ENCODE data around the gene TES. TPM values are rescaled to one million over a fixed set of nuclear protein-coding genes. Genes with fewer than 3 reads are reported as not detected.

TES gene
- total and polyA plus RNA-seq, 9 of the 15 experiments (the other 6 are each of a cell fraction or from before 2014, with no cell fraction given) = 20.7 to 61.6 (median 53.8) TPM

DNA sequence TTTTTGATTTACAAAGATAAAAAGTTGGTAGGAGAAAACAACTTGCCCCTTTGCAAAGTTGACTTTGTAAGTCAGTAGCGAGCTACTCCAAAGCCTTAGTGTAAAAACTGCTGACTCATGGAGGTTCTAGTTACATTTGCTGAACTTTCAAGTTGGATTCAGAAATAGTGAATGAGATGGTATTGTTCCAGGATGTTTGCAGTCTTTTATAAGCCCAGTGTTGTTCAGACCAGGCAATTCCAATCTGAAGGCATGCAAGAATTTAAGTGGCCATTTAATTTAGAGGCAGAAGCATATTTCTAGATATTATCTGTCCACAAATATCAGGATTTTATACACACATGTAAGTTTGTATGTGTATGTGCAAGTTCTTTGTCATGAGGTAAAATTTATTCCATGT, 21.6 kb downstream of the TES start (continued):
- TF ChIP-seq ZNF239 (CRISPR knock-in tag; IDR thresholded peaks at IDR 0.05) = 0 out of 2 replicates have a peak, but pooled peaks have one; percentile 25
- peak; percentile 54; the same call in 1 of the 2 replicates for TF ChIP-seq DPF2 (IDR thresholded peaks at IDR 0.05)
- TF ChIP-seq NFE2L1 (tag; IDR thresholded peaks at IDR 0.05; ENCODE audit: borderline replicate concordance, low read depth) = peak; percentile 98
- no peak for TF ChIP-seq RBM22 (IDR thresholded peaks at IDR 0.05; ENCODE audit: low read depth, low read length, poor library complexity, severe bottlenecking)
- TF ChIP-seq, protein P1, sequence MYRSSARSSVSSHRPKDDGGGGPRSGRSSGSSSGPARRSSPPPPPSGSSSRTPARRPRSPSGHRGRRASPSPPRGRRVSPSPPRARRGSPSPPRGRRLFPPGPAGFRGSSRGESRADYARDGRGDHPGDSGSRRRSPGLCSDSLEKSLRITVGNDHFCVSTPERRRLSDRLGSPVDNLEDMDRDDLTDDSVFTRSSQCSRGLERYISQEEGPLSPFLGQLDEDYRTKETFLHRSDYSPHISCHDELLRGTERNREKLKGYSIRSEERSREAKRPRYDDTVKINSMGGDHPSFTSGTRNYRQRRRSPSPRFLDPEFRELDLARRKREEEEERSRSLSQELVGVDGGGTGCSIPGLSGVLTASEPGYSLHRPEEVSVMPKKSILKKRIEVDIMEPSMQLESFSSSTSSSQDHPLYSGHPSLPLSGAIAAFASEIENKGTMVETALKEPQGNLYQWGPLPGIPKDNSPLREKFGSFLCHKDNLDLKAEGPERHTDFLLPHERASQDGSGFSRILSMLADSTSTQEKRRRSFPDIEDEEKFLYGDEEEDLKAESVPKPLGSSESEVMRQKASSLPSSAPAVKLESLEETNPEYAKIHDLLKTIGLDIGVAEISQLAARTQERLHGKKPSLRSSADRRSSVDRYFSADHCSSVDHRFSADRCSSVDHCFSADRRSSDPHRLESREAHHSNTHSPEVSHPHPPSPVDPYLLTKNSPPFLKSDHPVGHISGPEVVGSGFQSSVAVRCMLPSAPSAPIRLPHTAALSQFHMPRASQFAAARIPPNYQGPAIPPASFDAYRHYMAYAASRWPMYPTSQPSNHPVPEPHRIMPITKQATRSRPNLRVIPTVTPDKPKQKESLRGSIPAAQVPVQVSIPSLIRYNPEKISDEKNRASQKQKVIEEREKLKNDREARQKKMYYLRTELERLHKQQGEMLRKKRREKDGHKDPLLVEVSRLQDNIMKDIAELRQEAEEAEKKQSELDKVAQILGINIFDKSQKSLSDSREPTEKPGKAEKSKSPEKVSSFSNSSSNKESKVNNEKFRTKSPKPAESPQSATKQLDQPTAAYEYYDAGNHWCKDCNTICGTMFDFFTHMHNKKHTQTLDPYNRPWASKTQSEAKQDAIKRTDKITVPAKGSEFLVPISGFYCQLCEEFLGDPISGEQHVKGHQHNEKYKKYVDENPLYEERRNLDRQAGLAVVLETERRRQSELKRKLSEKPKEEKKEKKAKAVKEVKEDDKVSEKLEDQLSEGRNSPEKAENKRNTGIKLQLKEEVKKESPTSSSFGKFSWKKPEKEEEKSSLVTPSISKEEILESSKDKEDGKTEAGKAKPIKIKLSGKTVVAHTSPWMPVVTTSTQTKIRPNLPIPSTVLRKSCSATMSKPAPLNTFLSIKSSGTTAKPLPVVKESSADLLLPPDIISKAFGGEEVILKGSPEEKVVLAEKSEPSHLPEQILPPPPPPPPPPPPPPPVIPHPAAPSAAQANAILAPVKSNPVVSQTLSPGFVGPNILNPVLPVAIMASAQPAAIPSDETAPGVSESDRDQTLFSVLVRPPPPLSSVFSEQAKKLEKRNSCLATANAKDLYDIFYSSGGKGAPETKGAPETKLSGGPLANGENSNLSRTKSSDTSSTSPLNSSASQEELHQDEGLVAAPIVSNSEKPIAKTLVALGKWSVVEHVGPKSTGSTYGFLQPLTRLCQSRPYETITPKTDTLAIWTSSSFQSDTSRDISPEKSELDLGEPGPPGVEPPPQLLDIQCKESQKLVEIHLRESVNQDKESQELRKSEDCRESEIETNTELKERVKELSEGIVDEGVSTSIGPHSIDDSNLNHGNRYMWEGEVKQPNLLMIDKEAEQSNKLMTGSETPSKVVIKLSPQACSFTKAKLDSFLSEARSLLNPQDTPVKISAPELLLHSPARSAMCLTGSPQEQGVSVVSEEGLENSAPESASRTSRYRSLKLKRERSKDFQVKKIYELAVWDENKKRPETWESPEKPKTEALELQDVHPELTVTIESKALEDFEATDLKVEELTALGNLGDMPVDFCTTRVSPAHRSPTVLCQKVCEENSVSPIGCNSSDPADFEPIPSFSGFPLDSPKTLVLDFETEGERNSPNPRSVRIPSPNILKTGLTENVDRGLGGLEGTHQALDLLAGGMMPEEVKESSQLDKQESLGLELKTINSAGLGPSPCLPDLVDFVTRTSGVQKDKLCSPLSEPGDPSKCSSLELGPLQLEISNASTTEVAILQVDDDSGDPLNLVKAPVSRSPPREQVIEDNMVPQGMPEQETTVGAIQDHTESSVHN (IDR thresholded peaks at IDR 0.05; ENCODE audit: borderline replicate concordance in 1 of 2, low read depth in 1 of 2) = peak in 1 of 2 experiments; percentile 90; a peak in 1 of 4 replicates
- TF ChIP-seq ZNF316 (IDR thresholded peaks at IDR 0.05) = peak; percentile 100
- peak; percentile 95 for TF ChIP-seq BACH1 (tag; IDR thresholded peaks at IDR 0.05)
- peak; percentile 67; the same call in 1 of the 2 replicates for TF ChIP-seq SMARCA4 (IDR thresholded peaks at IDR 0.05)
- peak; percentile 99 for TF ChIP-seq MAFK (IDR thresholded peaks at IDR 0.05; ENCODE audit: low read length)
- TF ChIP-seq GATAD2B (IDR thresholded peaks at IDR 0.05; ENCODE audit: borderline replicate concordance) = peak; percentile 58; the same call in 1 of the 2 replicates
- TF ChIP-seq, protein P2, sequence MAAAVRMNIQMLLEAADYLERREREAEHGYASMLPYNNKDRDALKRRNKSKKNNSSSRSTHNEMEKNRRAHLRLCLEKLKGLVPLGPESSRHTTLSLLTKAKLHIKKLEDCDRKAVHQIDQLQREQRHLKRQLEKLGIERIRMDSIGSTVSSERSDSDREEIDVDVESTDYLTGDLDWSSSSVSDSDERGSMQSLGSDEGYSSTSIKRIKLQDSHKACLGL (CRISPR knock-in tag; IDR thresholded peaks at IDR 0.05; ENCODE audit: borderline replicate concordance, poor library complexity, severe bottlenecking) = no peak
- TF ChIP-seq, protein P3, sequence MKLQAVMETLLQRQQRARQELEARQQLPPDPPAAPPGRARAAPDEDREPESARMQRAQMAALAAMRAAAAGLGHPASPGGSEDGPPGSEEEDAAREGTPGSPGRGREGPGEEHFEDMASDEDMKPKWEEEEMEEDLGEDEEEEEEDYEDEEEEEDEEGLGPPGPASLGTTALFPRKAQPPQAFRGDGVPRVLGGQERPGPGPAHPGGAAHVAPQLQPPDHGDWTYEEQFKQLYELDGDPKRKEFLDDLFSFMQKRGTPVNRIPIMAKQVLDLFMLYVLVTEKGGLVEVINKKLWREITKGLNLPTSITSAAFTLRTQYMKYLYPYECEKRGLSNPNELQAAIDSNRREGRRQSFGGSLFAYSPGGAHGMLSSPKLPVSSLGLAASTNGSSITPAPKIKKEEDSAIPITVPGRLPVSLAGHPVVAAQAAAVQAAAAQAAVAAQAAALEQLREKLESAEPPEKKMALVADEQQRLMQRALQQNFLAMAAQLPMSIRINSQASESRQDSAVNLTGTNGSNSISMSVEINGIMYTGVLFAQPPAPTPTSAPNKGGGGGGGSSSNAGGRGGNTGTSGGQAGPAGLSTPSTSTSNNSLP (IDR thresholded peaks at IDR 0.05; ENCODE audit: borderline replicate concordance, low read depth, low read length) = no peak
- TF ChIP-seq ARID1B (IDR thresholded peaks at IDR 0.05) = peak; percentile 43; the same call in 1 of the 2 replicates
- TF ChIP-seq NFE2 (IDR thresholded peaks at IDR 0.05; ENCODE audit: low read depth) = peak; percentile 99

Measured in K562 (cell line).